ENCODE results near the gene LAMTOR5.

The LAMTOR5 gene

DNA sequence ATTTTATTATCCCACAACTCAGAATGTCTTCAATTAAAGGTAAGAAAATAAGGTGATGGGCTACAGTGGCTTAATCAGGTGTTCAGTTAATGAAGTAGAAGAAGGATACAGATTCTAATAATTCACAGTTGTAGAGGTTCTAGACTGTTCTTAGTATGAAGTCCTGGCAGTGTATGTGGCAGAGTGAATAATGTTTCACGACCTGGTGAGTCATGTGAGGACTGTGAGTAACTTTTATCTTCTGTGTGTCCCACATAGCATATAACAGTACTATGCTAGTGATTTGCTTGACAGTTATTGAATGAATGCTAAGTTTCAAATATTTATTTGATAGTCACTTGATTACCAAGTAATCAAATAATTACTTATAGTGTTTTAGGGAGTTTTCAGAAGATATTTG lies 36.7 kb downstream of the LAMTOR5 start:
- no peaks in the 10 kb centered on the region for H3K27me3 ChIP-seq
- H3K36me3 ChIP-seq: peaks cover 50% of the 10 kb centered on the region
- no peak overlapping the region for H3K4me3 ChIP-seq (ENCODE audit: low read depth, low read length)
- H3K9me3 ChIP-seq: no peaks in the 10 kb centered on the region
- DNase-seq: no peak
- no peaks in the 10 kb centered on the region for H3K4me1 ChIP-seq
- TF ChIP-seq, protein P1, sequence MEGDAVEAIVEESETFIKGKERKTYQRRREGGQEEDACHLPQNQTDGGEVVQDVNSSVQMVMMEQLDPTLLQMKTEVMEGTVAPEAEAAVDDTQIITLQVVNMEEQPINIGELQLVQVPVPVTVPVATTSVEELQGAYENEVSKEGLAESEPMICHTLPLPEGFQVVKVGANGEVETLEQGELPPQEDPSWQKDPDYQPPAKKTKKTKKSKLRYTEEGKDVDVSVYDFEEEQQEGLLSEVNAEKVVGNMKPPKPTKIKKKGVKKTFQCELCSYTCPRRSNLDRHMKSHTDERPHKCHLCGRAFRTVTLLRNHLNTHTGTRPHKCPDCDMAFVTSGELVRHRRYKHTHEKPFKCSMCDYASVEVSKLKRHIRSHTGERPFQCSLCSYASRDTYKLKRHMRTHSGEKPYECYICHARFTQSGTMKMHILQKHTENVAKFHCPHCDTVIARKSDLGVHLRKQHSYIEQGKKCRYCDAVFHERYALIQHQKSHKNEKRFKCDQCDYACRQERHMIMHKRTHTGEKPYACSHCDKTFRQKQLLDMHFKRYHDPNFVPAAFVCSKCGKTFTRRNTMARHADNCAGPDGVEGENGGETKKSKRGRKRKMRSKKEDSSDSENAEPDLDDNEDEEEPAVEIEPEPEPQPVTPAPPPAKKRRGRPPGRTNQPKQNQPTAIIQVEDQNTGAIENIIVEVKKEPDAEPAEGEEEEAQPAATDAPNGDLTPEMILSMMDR (IDR thresholded peaks at IDR 0.05; ENCODE audit: low read depth, low read length): no peak

DNA sequence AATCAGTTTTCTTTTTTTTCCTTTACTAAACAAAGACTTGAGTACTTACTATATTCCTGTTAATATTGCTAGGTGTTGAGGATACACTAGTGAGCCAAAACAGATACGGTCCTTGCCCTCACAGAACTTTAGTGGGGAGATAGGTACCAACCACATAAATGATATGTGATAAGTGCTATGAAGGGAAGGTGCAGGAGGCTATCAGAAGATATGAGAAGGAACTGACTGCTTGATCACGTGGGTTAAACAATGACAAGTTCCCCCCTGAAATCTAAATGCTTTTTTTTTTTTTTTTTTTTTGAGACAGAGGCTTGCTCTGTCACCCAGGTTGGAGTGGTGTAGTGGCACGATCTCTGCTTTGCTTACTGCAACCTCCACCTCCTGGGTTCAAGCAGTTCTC lies 43.3 kb downstream of the LAMTOR5 start:
- H3K4me1 ChIP-seq: no peaks in the 10 kb centered on the region
- TF ChIP-seq, protein P1 (IDR thresholded peaks at IDR 0.05; ENCODE audit: low read depth, low read length): no peak
- DNase-seq: no peak
- no peak overlapping the region for H3K4me3 ChIP-seq (ENCODE audit: low read depth, low read length)
- peaks cover 71% of the 10 kb centered on the region for H3K36me3 ChIP-seq
- no peaks in the 10 kb centered on the region for H3K9me3 ChIP-seq
- no peaks in the 10 kb centered on the region for H3K27me3 ChIP-seq

DNA sequence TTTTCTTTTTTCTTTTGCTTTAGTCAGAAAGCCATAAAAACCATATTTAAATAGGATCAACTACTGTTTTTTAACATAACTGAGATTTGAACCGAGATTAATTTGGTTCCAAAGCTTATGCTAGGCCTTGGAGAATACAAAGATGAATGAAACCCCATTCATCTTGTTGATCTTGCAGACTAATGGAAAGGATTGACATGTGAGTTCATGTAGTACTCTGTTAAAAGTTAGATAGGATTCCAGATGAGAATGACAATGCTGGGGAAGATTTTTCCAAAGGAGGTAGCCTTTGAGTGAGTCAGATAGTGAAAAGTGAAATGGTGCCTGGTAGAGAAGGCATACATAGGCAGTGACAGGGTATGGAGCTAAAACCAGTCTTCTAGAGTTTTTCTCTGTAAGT lies 45.6 kb downstream of the LAMTOR5 start:
- H3K9me3 ChIP-seq: no peaks in the 10 kb centered on the region
- no peak overlapping the region for H3K4me3 ChIP-seq (ENCODE audit: low read depth, low read length)
- no peak for DNase-seq
- no peaks in the 10 kb centered on the region for H3K27me3 ChIP-seq
- H3K4me1 ChIP-seq: no peaks in the 10 kb centered on the region
- H3K36me3 ChIP-seq: peaks cover 79% of the 10 kb centered on the region
- TF ChIP-seq, protein P1 (IDR thresholded peaks at IDR 0.05; ENCODE audit: low read depth, low read length): no peak

DNA sequence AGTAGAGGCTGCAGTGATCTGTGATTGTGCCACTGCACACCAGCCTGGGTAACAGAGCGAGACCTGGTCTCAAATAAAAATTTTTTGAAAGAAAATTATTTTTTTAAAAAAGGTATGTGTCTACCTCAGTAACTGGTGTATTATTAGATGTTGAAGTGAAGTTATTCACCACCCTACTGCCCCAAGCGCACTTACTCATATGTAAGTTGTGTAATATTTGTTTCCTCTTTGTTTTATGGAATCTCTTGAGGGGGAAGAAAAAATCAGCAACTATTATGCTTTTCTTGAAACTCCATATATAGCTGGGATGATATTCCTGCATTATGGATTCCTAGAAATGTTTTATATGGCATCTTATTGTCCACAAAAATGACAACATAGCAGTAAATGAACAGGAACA lies 47.1 kb downstream of the LAMTOR5 start:
- DNase-seq: no peak
- no peaks in the 10 kb centered on the region for H3K27me3 ChIP-seq
- no peak overlapping the region for H3K4me3 ChIP-seq (ENCODE audit: low read depth, low read length)
- no peaks in the 10 kb centered on the region for H3K9me3 ChIP-seq
- H3K4me1 ChIP-seq: no peaks in the 10 kb centered on the region
- TF ChIP-seq, protein P1 (IDR thresholded peaks at IDR 0.05; ENCODE audit: low read depth, low read length): no peak
- H3K36me3 ChIP-seq: peaks cover 83% of the 10 kb centered on the region

DNA sequence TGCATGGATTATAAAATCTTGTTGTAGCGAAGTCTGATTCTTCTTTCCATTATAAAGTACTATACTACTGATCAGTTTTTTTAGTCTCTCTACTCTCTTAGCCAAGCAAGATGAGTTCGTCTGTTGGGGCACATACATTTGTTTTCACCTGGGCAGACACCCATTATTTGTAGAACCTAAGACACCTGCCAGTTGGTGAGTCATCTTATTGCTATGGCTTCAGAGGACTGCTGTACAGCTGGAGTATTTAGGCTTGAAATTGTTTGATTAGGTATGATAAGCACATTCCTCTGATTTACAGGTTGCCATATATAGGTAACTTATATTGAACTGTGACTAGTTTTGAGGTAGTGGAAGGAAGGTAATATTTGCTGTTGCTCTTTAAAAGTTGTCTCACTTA lies 51.1 kb downstream of the LAMTOR5 start:
- no peak overlapping the region for H3K4me3 ChIP-seq (ENCODE audit: low read depth, low read length)
- no peak for DNase-seq
- no peaks in the 10 kb centered on the region for H3K4me1 ChIP-seq
- H3K27me3 ChIP-seq: no peaks in the 10 kb centered on the region
- no peaks in the 10 kb centered on the region for H3K9me3 ChIP-seq
- TF ChIP-seq, protein P1 (IDR thresholded peaks at IDR 0.05; ENCODE audit: low read depth, low read length): no peak
- H3K36me3 ChIP-seq: peaks cover 67% of the 10 kb centered on the region

DNA sequence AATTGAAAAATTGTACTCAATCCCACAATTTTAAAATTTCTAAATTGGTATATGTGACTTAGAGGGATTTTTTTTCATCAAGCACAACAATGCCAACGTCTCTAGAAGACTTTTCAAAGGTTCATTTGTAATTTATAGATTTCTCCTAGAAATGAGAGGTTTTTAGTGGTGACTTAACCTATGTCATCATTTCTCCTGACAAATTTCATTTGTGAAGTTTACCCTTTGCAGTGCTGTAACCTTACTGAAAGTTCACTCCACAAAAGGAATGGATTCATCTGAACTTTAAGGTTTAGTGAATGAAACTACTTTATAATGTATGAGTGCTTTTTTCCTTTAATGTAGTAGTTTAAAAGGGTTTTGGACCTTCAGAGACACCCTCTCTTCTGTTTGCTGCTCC lies 52.2 kb downstream of the LAMTOR5 start:
- H3K4me1 ChIP-seq: no peaks in the 10 kb centered on the region
- H3K9me3 ChIP-seq: no peaks in the 10 kb centered on the region
- H3K4me3 ChIP-seq (ENCODE audit: low read depth, low read length): no peak overlapping the region
- TF ChIP-seq, protein P1 (IDR thresholded peaks at IDR 0.05; ENCODE audit: low read depth, low read length): no peak
- H3K36me3 ChIP-seq: peaks cover 63% of the 10 kb centered on the region
- no peak for DNase-seq
- H3K27me3 ChIP-seq: no peaks in the 10 kb centered on the region

Measured in BE2C (cell line).